Left ventricle myocardium superior (tissue), 1 donor: ENCODE data around the gene HCFC2. TPM values are rescaled to one million over a fixed set of nuclear protein-coding genes. Genes with fewer than 3 reads are reported as not detected.
A peak's percentile ranks its signal among the peaks of the same experiment; 100 is the strongest.
"Not testable (repeated sequence)": the region's sequence is repeated elsewhere in the genome, so short reads cannot be mapped to it uniquely, and the experiment has no call there.

Experiments used
- ATAC-seq: fragments of 200-7000 bp; cut with Tn5 transposase; one replicate; pipeline ENCODE4 v1.9.1; 2020; ENCODE audit warnings: mild to moderate bottlenecking, moderate library complexity
- DNase-seq: peaks from one replicate; pipeline ENCODE4 v3.0.0-alpha.2; 2020
- intact Hi-C: fragments of 100-400 bp; cut with micrococcal nuclease; formaldehyde crosslinking; loops from one replicate; pipeline ENCODE4 v1.11.0; 2022
- long read RNA-seq: library from polyadenylated mRNA; unstranded; transcript quantifications from one replicate; pipeline ENCODE4 v2.0.0, GENCODE V29; 2021
- total RNA-seq: library from RNA; stranded (reverse); fragmentation: NEBNext Ultra II Directional; extraction: Animal tissue kit (Norgen Biotek cat#: 25700); gene quantifications from one replicate; pipeline ENCODE4 v1.2.1, GENCODE V29; 2021
- donor health status: DM: no; HTN: yes; CAD: no; lungs with severe emphysema.

HCFC2 gene
- 9.4 TPM for total RNA-seq
- long read RNA-seq, full-length matches to known transcripts, result 1 of 7 reads
- long read RNA-seq, partial matches to known transcripts, result 1 of 7 reads
- long read RNA-seq, other reads (novel, unspliced or antisense), result 5 of 7 reads

- intact Hi-C loops, result no loop called here
- ATAC-seq (peak; percentile 98), DNase-seq (peak; percentile 95)
These were observed at the start of gene HCFC2 for GRCh38 chr12:104064031-104064841. Gene HCFC2 (plus strand): TSS chr12:104064531. CDS start chr12:104064561, 30 bp downstream.

- ATAC-seq, DNase-seq, intact Hi-C loops: not testable (repeated sequence)
These were observed 42.5 kb upstream of the HCFC2 start for GRCh38 chr12:104021862-104022261.

GRCh38 chr12:104022786-104023185, 41.5 kb upstream of the HCFC2 start:
- DNase-seq, result no peak
- intact Hi-C loops, result no loop called here
- no peak for ATAC-seq

- no peak for ATAC-seq
- intact Hi-C loops, result no loop called here
- DNase-seq, result no peak
These were observed 40.6 kb upstream of the HCFC2 start for GRCh38 chr12:104023710-104024109.

GRCh38 chr12:104024348-104024747, 40.0 kb upstream of the HCFC2 start:
- intact Hi-C loops, result no loop called here
- DNase-seq, result no peak
- no peak for ATAC-seq

GRCh38 chr12:104025771-104026170, 38.6 kb upstream of the HCFC2 start:
- DNase-seq (no peak), ATAC-seq (no peak)
- intact Hi-C loops, result no loop called here

- ATAC-seq, result peak; percentile 79
- intact Hi-C loops, result no loop called here
- no peak for DNase-seq
These were observed 37.3 kb upstream of the HCFC2 start for GRCh38 chr12:104026841-104027599.

- intact Hi-C loops, DNase-seq, ATAC-seq: not testable (repeated sequence)
These were observed 33.7 kb upstream of the HCFC2 start for GRCh38 chr12:104030596-104030995.

- ATAC-seq, intact Hi-C loops, DNase-seq: not testable (repeated sequence)
These were observed 28.2 kb upstream of the HCFC2 start for GRCh38 chr12:104036143-104036542.

GRCh38 chr12:104039769-104040168, 24.6 kb upstream of the HCFC2 start:
- intact Hi-C loops, DNase-seq, ATAC-seq: not testable (repeated sequence)

GRCh38 chr12:104042580-104042979, 21.8 kb upstream of the HCFC2 start:
- intact Hi-C loops, result no loop called here
- no peak for DNase-seq
- no peak for ATAC-seq

GRCh38 chr12:104044158-104044557, 20.2 kb upstream of the HCFC2 start:
- intact Hi-C loops, result no loop called here
- no peak for ATAC-seq
- no peak for DNase-seq

- ATAC-seq (peak; percentile 58), DNase-seq (no peak)
- intact Hi-C loops, result no loop called here
These were observed 18.0 kb upstream of the HCFC2 start for GRCh38 chr12:104046306-104046705.

GRCh38 chr12:104048162-104048561, 16.2 kb upstream of the HCFC2 start:
- intact Hi-C loops, result no loop called here
- ATAC-seq, result no peak
- DNase-seq, result no peak

GRCh38 chr12:104048811-104049210, 15.5 kb upstream of the HCFC2 start:
- intact Hi-C loops, result no loop called here
- ATAC-seq (no peak), DNase-seq (no peak)

- DNase-seq, result no peak
- intact Hi-C loops, result no loop called here
- peak; percentile 8 for ATAC-seq
These were observed 14.9 kb upstream of the HCFC2 start for GRCh38 chr12:104049278-104049902.

GRCh38 chr12:104049903-104050356, 14.4 kb upstream of the HCFC2 start, which contains the start of gene GLT8D2:
Gene GLT8D2 (minus strand): TSS chr12:104050187. CDS start chr12:104019648, 30,539 bp downstream.
- ATAC-seq (peak; percentile 79), DNase-seq (peak; percentile 79)
- intact Hi-C loops, result no loop called here

GRCh38 chr12:104050436-104050835, 13.9 kb upstream of the HCFC2 start:
- DNase-seq (no peak), ATAC-seq (peak; percentile 10)
- intact Hi-C loops, result no loop called here

- intact Hi-C loops, result no loop called here
- no peak for DNase-seq
- no peak for ATAC-seq
These were observed 9.5 kb upstream of the HCFC2 start for GRCh38 chr12:104054681-104055346.
